MCF 10A (cell line): ENCODE data around the gene MCM7. TPM values are rescaled to one million over a fixed set of nuclear protein-coding genes. Genes with fewer than 3 reads are reported as not detected.

Experiments
- BruUV-seq: library from RNA; stranded (reverse); fragments of 400-500 nt; replicated peaks from 2 replicates; lab custom pipeline; 2021; lab: Mats Ljungman, UMichigan
- CTCF ChIA-PET: fragments of 300-600 bp; sonication (Branson Sonifier 250); formaldehyde crosslinking; extraction: SDS; loops from one replicate; lab custom pipeline; 2021; ENCODE audit warnings: antibody characterized with exemption, inconsistent platforms; lab: Yijun Ruan, JAX
- POLR2A ChIA-PET: fragments of 300-600, 350-650 bp; sonication (Branson Sonifier 250); formaldehyde crosslinking; extraction: SDS; loops from one replicate; lab custom pipeline; 2020; ENCODE audit warnings: antibody characterized with exemption, inconsistent platforms; lab: Yijun Ruan, JAX
- DNase-seq: peaks from one replicate; pipeline ENCODE4 v3.0.0-alpha.2; 2018; ENCODE audit not compliant: unreplicated experiment
- H3K27ac Mint-ChIP-seq: one replicate; pipeline ENCODE4 v1.8.0; 2022; ENCODE audit warnings: mild to moderate bottlenecking, low read depth, mixed read lengths; ENCODE audit not compliant: unreplicated experiment
- H3K27me3 Mint-ChIP-seq: one replicate; pipeline ENCODE4 v1.8.0; 2022; ENCODE audit warnings: mixed read lengths; ENCODE audit not compliant: insufficient read depth, unreplicated experiment
- H3K36me3 Mint-ChIP-seq: one replicate; pipeline ENCODE4 v1.8.0; 2022; ENCODE audit warnings: mild to moderate bottlenecking, moderate library complexity, mixed read lengths; ENCODE audit not compliant: insufficient read depth, unreplicated experiment
- H3K4me1 Mint-ChIP-seq: one replicate; pipeline ENCODE4 v1.8.0; 2022; ENCODE audit warnings: mixed read lengths; ENCODE audit not compliant: insufficient read depth, unreplicated experiment
- H3K4me3 Mint-ChIP-seq: one replicate; pipeline ENCODE4 v1.8.0; 2022; ENCODE audit warnings: mild to moderate bottlenecking, moderate library complexity, mixed read lengths; ENCODE audit not compliant: unreplicated experiment
- H3K9me3 Mint-ChIP-seq: one replicate; pipeline ENCODE4 v1.8.0; 2022; ENCODE audit warnings: mixed read lengths; ENCODE audit not compliant: unreplicated experiment
- intact Hi-C: fragments of 100-400 bp; cut with micrococcal nuclease; formaldehyde crosslinking; loops from 2 replicates; pipeline ENCODE4 v1.14.1; 2022
- total RNA-seq: library from RNA; stranded (reverse); gene quantifications from 2 replicates; pipeline ENCODE4 v1.2.3, GENCODE V29; 2022
- TF ChIP-seq, protein P1 (sequence below): fragments of 200-600 bp; IDR thresholded peaks from one replicate; pipeline ENCODE4 v1.8.0; 2022; ENCODE audit warnings: antibody characterized with exemption, mild to moderate bottlenecking; ENCODE audit not compliant: unreplicated experiment

Gene MCM7
- total RNA-seq, 1 experiment from 2014 or later: 67.8 TPM

DNA sequence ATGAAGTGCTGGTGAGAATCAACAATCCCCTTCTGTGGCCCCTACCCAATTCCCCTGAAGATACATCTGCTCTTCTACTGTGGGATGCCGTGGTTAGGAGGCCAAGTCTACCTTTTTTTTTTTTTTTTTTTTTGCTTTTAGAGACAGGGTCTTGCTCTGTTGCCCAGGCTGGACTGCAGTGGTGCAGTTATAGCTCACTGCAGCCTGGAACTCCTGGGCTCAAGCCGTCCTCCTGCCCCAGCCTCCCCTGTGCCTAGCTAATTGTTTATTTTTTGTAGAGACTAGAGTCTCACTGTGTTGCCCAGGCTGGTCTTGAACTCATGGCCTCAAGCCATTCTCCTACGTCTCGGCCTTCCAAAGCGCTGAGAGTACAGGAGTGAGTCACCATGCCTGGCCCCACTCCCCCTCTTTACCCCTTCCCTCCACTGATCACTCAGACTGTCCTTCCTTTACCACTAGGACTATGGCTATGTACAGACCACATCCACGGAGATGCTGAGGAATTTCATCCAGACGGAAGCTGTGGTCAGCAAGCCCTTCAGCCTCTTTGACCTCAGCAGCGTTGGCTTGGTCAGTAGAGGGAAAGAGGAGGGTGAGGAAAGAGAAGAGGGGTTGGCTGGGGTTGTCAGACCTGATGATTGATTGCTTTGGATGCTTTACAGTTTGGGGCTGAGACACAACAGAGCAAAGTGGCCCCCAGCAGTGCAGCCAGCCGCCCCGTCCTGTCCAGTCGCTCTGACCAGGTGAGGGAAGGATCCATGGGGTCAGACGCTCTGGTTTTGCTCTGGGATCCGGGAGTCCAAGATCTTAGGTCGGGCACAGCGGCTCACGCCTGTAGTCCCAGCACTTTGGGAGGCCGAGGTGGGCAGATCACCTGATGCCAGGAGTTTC lies 2.0 kb upstream of the MCM7 start:
- BruUV-seq: TSS peak; percentile 32
- Mint-ChIP-seq H3K36me3 (peaks cover 67% of the 10 kb centered on the region), H3K27ac (peak overlapping the region; percentile 39), H3K27me3 (no peaks in the 10 kb centered on the region), H3K9me3 (no peaks in the 10 kb centered on the region), H3K4me1 (peaks cover 22% of the 10 kb centered on the region), H3K4me3 (peak overlapping the region; percentile 98)
- intact Hi-C loops: no loop called here
- POLR2A ChIA-PET: interaction anchor here (3.4 to 5.8 kb wide), 3 partner anchors 11 to 21 kb away, joined by 45 to 92 read pairs (median 47); partner anchors contain the start of genes COPS6 and MBLAC1
- DNase-seq: no peak
- TF ChIP-seq, protein P1, sequence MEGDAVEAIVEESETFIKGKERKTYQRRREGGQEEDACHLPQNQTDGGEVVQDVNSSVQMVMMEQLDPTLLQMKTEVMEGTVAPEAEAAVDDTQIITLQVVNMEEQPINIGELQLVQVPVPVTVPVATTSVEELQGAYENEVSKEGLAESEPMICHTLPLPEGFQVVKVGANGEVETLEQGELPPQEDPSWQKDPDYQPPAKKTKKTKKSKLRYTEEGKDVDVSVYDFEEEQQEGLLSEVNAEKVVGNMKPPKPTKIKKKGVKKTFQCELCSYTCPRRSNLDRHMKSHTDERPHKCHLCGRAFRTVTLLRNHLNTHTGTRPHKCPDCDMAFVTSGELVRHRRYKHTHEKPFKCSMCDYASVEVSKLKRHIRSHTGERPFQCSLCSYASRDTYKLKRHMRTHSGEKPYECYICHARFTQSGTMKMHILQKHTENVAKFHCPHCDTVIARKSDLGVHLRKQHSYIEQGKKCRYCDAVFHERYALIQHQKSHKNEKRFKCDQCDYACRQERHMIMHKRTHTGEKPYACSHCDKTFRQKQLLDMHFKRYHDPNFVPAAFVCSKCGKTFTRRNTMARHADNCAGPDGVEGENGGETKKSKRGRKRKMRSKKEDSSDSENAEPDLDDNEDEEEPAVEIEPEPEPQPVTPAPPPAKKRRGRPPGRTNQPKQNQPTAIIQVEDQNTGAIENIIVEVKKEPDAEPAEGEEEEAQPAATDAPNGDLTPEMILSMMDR: no peak
- CTCF ChIA-PET: interaction anchor here (0.7 to 3.0 kb wide), 3 partner anchors 27 to 115 kb away, joined by 3 to 16 read pairs (median 4); no protein-coding TSS in a partner anchor

DNA sequence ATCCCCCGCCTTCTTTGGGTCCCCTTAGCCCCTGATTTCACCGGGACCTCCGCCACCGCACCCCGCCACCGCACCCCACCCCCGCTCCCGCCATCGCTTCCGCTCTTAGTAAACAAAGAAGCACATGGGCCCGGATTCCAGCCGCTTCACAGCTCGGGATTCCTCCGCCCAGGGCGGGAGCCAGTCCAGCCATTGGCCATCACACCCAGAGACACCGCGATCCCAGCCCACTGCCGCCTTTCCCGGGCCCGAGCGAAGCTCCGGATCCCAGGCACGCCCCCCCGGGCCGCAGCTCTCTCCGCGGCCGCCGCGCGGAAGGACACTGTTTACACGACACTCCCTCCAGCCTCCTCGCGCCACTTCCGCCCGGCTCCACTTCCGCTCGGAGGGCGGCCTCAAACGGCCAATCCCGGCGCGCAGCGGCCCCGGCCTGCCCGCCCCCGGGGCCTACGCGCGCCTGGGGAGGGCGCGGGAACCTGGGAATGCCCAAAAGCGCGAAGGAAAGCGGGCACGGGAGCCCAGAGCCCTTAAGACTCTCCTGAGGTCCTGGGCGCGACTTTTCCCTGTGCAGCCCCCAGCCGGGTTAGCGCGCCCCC lies 679 bp downstream of the MCM7 start:
- BruUV-seq: no TSS peak
- ChIA-PET POLR2A (interaction anchor here (0.7 to 5.8 kb wide), 20 partner anchors 11 to 595 kb away, joined by 3 to 92 read pairs (median 8); partner anchors contain the start of genes CNPY4, COPS6, LAMTOR4 and MBLAC1), CTCF (interaction anchor here (0.5 to 3.0 kb wide), 3 partner anchors 18 to 178 kb away, joined by 3 to 16 read pairs (median 3); no protein-coding TSS in a partner anchor)
- DNase-seq: peak; percentile 94
- TF ChIP-seq, protein P1: no peak
- H3K36me3 Mint-ChIP-seq: peaks cover 78% of the 10 kb centered on the region
- no peaks in the 10 kb centered on the region for H3K9me3 Mint-ChIP-seq
- H3K27ac Mint-ChIP-seq: peak overlapping the region; percentile 99
- H3K4me1 Mint-ChIP-seq: peaks cover 32% of the 10 kb centered on the region
- H3K4me3 Mint-ChIP-seq: peak overlapping the region; percentile 98
- intact Hi-C loops: loop anchor here (1.0 to 2.0 kb wide), 3 partner anchors 11 to 20 kb away; partner anchors contain the start of genes CNPY4, TAF6 and ZNF3
- H3K27me3 Mint-ChIP-seq: no peaks in the 10 kb centered on the region

DNA sequence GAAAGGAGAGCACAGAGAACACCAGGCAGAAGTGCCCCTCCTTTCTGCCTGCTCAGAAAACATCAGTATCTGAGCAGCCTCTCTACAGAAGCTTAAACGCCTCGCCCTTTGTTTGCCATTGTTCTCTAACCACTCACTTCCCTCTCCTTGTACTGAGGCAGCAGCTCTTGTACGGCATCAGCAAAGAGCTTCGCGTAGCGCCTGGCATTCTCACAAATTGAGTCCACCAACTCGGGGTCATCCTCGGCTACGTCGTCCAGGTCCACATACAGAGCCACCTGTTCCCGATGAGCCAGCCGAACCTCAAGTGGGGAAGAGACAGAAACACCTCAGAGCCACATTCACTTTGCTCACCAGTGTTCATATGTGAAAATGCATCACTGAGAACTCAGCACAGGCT lies 1.7 kb downstream of the MCM7 start:
- H3K9me3 Mint-ChIP-seq: no peaks in the 10 kb centered on the region
- TF ChIP-seq, protein P1: no peak
- CTCF ChIA-PET: no interaction called here
- H3K27ac Mint-ChIP-seq: peak overlapping the region; percentile 99
- peak overlapping the region; percentile 98 for H3K4me3 Mint-ChIP-seq
- POLR2A ChIA-PET: interaction anchor here (0.6 to 4.3 kb wide), 8 partner anchors 10 to 594 kb away, joined by 3 to 92 read pairs (median 10); partner anchors contain the start of genes COPS6, LAMTOR4, MBLAC1 and ZKSCAN1
- peaks cover 83% of the 10 kb centered on the region for H3K36me3 Mint-ChIP-seq
- H3K4me1 Mint-ChIP-seq: peaks cover 32% of the 10 kb centered on the region
- intact Hi-C loops: no loop called here
- BruUV-seq: no TSS peak
- no peaks in the 10 kb centered on the region for H3K27me3 Mint-ChIP-seq
- DNase-seq: no peak

DNA sequence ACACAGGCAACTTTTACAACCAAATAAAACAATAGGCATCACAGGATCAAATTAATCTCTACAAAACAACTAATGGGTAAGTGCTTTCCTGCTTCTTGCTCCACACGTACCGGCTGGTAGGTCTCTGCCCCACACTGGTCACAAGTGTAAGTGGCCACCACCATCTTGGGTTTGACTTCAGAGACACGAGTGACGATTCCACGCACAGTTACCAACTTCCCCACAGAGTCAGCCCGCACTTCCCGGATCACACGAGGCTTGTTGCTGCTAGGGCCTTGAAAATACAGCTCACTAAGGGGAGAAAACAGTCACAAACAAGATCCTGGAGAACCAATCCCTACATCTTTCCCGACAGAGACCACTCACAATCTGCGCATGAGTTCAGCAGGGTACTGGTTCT lies 2.3 kb downstream of the MCM7 start:
- DNase-seq: no peak
- intact Hi-C loops: no loop called here
- no peaks in the 10 kb centered on the region for H3K27me3 Mint-ChIP-seq
- CTCF ChIA-PET: no interaction called here
- BruUV-seq: no TSS peak
- H3K36me3 Mint-ChIP-seq: peaks cover 80% of the 10 kb centered on the region
- TF ChIP-seq, protein P1: no peak
- H3K4me1 Mint-ChIP-seq: peaks cover 32% of the 10 kb centered on the region
- no peak overlapping the region for H3K27ac Mint-ChIP-seq
- H3K9me3 Mint-ChIP-seq: no peaks in the 10 kb centered on the region
- POLR2A ChIA-PET: interaction anchor here (1.0 to 4.3 kb wide), 3 partner anchors 9 to 84 kb away, joined by 3 to 92 read pairs (median 12); partner anchors contain the start of genes COPS6, ZKSCAN1 and ZSCAN21
- H3K4me3 Mint-ChIP-seq: peak overlapping the region; percentile 98
